ENCODE results near the gene NDUFV2. TPM values are rescaled to one million over a fixed set of nuclear protein-coding genes. Genes with fewer than 3 reads are reported as not detected.

The NDUFV2 gene
- total and polyA plus RNA-seq, 2 of the 8 experiments (the other 6 are each of a cell fraction or from before 2014, with no cell fraction given): 90.8 to 191 TPM

DNA sequence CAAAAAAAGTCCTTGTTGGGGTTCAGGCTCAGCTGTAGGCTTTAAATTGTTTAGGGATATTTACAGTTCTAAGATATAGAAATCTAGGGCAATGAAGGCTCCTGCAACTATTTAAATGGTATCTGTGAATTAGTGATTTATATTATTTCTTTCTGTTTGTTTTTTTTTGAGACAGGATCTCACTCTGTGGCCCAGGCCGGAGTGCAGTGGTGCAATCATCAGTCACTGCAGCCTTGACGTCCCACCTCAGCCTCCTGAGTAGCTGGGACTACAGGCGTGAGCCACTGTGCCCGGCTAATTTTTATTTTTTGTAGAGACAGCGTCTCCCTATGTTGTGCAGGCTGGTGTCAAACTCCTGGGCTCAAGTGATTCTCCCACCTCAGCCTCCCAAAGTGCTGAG lies 32.3 kb upstream of the NDUFV2 start:
- Histone ChIP-seq H3K9me3 (ENCODE audit: insufficient read depth in 2 of 2, low read depth in 1 of 2, low read length in 1 of 2) (no peaks in the 10 kb centered on the region), H3K9ac (replicated peaks in 1 of 4; ENCODE audit: extremely low read depth in 1 of 4, low read depth in 3 of 4, low read length in 3 of 4) (no peak overlapping the region), H3K14ac (ENCODE audit: insufficient read length) (no peak overlapping the region), H3K4me1 (replicated peaks in 1 of 4; ENCODE audit: control insufficient read depth in 3 of 4, insufficient read depth in 4 of 4, low read length in 3 of 4) (no peaks in the 10 kb centered on the region), H2BK120ac (replicated peaks; ENCODE audit: low read depth, low read length) (no peak overlapping the region), H3K23ac (ENCODE audit: insufficient read length) (no peak overlapping the region), H4K5ac (ENCODE audit: insufficient read length, low read depth, low read length) (no peak overlapping the region), H4K91ac (replicated peaks; ENCODE audit: insufficient read length, low read length) (no peak overlapping the region), H4K8ac (ENCODE audit: extremely low read depth, insufficient read depth, low read length) (no peak overlapping the region), H3K18ac (ENCODE audit: extremely low read depth, low read length) (no peak overlapping the region), H3K4ac (replicated peaks; ENCODE audit: insufficient read length, low read depth, low read length) (no peak overlapping the region), H3K4me2 (ENCODE audit: insufficient read depth in 1 of 2, low read depth in 2 of 2, low read length in 2 of 2) (no peak overlapping the region), H2AK5ac (ENCODE audit: low read depth, low read length) (no peak overlapping the region), H2AFZ (ENCODE audit: low read length) (no peak overlapping the region; the same call in 1 of the 2 replicates), H3K79me2 (ENCODE audit: control insufficient read depth in 1 of 2, insufficient read depth in 2 of 2, low read length in 2 of 2) (no peaks in the 10 kb centered on the region), H2BK15ac (ENCODE audit: low read length) (no peak overlapping the region), H3K27ac (ENCODE audit: low read depth, low read length) (no peak overlapping the region), H3K4me3 (ENCODE audit: extremely low read depth in 1 of 4, insufficient read depth in 2 of 4, low read depth in 3 of 4, low read length in 4 of 4) (no peak overlapping the region), H3K79me1 (ENCODE audit: low read depth, low read length) (no peaks in the 10 kb centered on the region), H3K27me3 (replicated peaks in 1 of 4; ENCODE audit: control insufficient read depth in 3 of 4, extremely low read depth in 1 of 4, insufficient read depth in 3 of 4, low read length in 3 of 4) (no peaks in the 10 kb centered on the region), H3K56ac (replicated peaks; ENCODE audit: insufficient read length, low read depth, low read length) (no peak overlapping the region), H3K36me3 (ENCODE audit: control insufficient read depth in 2 of 4, insufficient read depth in 4 of 4, low read length in 3 of 4) (no peaks in the 10 kb centered on the region), H4K20me1 (replicated peaks in 1 of 2; ENCODE audit: control insufficient read depth in 1 of 2, insufficient read depth in 2 of 2, low read length in 2 of 2) (no peaks in the 10 kb centered on the region), H2BK12ac (ENCODE audit: low read depth, low read length) (no peak overlapping the region), H2BK5ac (ENCODE audit: low read depth, low read length) (no peak overlapping the region), H3K23me2 (ENCODE audit: low read depth, low read length) (no peaks in the 10 kb centered on the region; the same call in 1 of the 2 replicates), H2BK20ac (ENCODE audit: low read length) (no peak overlapping the region)
- 96% methylated on average over 5 of the region's 5 CpGs; no CpG with 5 or more reads in 1 of the 2 experiments for WGBS, 2 experiments (ENCODE audit: extremely low coverage in 1 of 2, insufficient coverage in 1 of 2, insufficient read length in 1 of 2, insufficient replicate concordance in 2 of 2, low coverage in 1 of 2, low lambda C conversion rate in 2 of 2, missing lambda C conversion rate in 1 of 2)
- CTCF ChIA-PET (ENCODE audit: partially characterized antibody): interaction anchor here (0.6 kb wide), 2 partner anchors 65 to 415 kb away, joined by 4 read pairs; no protein-coding TSS in a partner anchor
- DNase-seq (ENCODE audit: low read depth in 1 of 2, low spot score in 2 of 2) (no peak), FAIRE-seq (no peak)
- POLR2A ChIA-PET (ENCODE audit: partially characterized antibody): no interaction called here
- TF ChIP-seq SP4 (IDR thresholded peaks at IDR 0.05; ENCODE audit: low read length) (no peak), HDAC2 (IDR thresholded peaks at IDR 0.05; ENCODE audit: borderline replicate concordance in 1 of 2, low read depth in 2 of 2, low read length in 2 of 2) (no peak), RNF2 (IDR thresholded peaks at IDR 0.05; ENCODE audit: borderline replicate concordance, low read depth, low read length, missing control alignments, poor library complexity, severe bottlenecking) (no peak)
